HepG2 (cell line): ENCODE data around the gene NDEL1. TPM values are rescaled to one million over a fixed set of nuclear protein-coding genes. Genes with fewer than 3 reads are reported as not detected.

Experiments used
- ATAC-seq: fragments of 200-7000 bp; cut with Tn5 transposase; 3 replicates; pipeline ENCODE4 v1.9.1; 2020; ENCODE audit warnings: mild to moderate bottlenecking, moderate library complexity
- BruUV-seq: library from RNA; stranded (reverse); fragments of 400-500 nt; replicated peaks from 2 replicates; lab custom pipeline; 2021; lab: Mats Ljungman, UMichigan
- CTCF ChIA-PET: fragments of 300-600 bp; formaldehyde crosslinking; extraction: SDS; loops from one replicate; lab custom pipeline; 2021; ENCODE audit warnings: low total read pairs, inconsistent platforms, low intra/inter-chr PET ratio; lab: Yijun Ruan, JAX
- POLR2A ChIA-PET: fragments of 350-600 bp; sonication (Branson Sonifier 250); formaldehyde crosslinking; loops from one replicate; lab custom pipeline; 2020; ENCODE audit warnings: antibody characterized with exemption, inconsistent platforms; lab: Yijun Ruan, JAX
- DNase-seq: peaks from one replicate; pipeline ENCODE4 v3.0.0-alpha.2; 2015; ENCODE audit warnings: low spot score
- FAIRE-seq: peaks from 3 replicates; lab custom pipeline; 2011; peaks lifted over from hg19 to GRCh38; lab: Jason Lieb, UNC
- H2AFZ ChIP-seq: one replicate; pipeline ENCODE4 v1.6.1; 2011; ENCODE audit warnings: low read length, inconsistent platforms
- H3K27ac ChIP-seq: fragments of 300-600 bp; 3 replicates; pipeline ENCODE4 v1.8.0; 2011; ENCODE audit warnings: mixed run types, mild to moderate bottlenecking, mixed read lengths, low read length, inconsistent platforms; ENCODE audit not compliant: insufficient read depth; ENCODE audit errors: extremely low read length
- H3K27me3 ChIP-seq, 2 experiments: fragments of 200-600 bp in 1 of 2; 2 replicates in 1 of 2; 3 replicates in 1 of 2; pipeline versions ENCODE4 v1.6.0 to v1.8.0; 2011; ENCODE audit warnings: low read length in 2 of 2, mild to moderate bottlenecking in 2 of 2, moderate library complexity in 2 of 2, inconsistent platforms in 1 of 2; ENCODE audit not compliant: insufficient read depth in 2 of 2, control insufficient read depth in 1 of 2
- H3K36me3 ChIP-seq, 2 experiments: fragments of 200-600 bp in 1 of 2; replicated peaks in 1 of 2; 2 replicates in 1 of 2; 3 replicates in 1 of 2; pipeline versions ENCODE4 v1.5.1 to v1.8.0; 2011; ENCODE audit warnings: low read length in 2 of 2, inconsistent platforms in 1 of 2; ENCODE audit not compliant: insufficient read depth in 2 of 2, control insufficient read depth in 1 of 2
- H3K4me1 ChIP-seq: 2 replicates; pipeline ENCODE4 v1.5.1; 2012; ENCODE audit warnings: low read length, inconsistent platforms; ENCODE audit not compliant: insufficient read depth
- H3K4me2 ChIP-seq: 2 replicates; pipeline ENCODE4 v1.6.0; 2011; ENCODE audit warnings: low read depth, low read length, inconsistent platforms
- H3K4me3 ChIP-seq, 3 experiments: fragments of 200-600 bp in 1 of 3; sonication (generic), shearing (Covaris generic) in 1 of 3; replicated peaks in 1 of 3; 2 replicates each; pipeline ENCODE4 v1.5.1; 2011 to 2016; ENCODE audit warnings: low read length in 3 of 3, inconsistent platforms in 2 of 3, low read depth in 2 of 3, mild to moderate bottlenecking in 2 of 3, control low read depth in 1 of 3, mixed read lengths in 1 of 3; ENCODE audit not compliant: insufficient read depth in 1 of 3
- H3K79me2 ChIP-seq: one replicate; pipeline ENCODE4 v1.6.1; 2011; ENCODE audit warnings: low read length, inconsistent platforms; ENCODE audit not compliant: insufficient read depth
- H3K9ac ChIP-seq: 2 replicates; pipeline ENCODE4 v1.6.0; 2011; ENCODE audit warnings: mild to moderate bottlenecking, low read depth, low read length, inconsistent platforms; ENCODE audit not compliant: insufficient read depth
- H3K9me3 ChIP-seq: 2 replicates; pipeline ENCODE4 v1.5.1; 2012; ENCODE audit warnings: mild to moderate bottlenecking, low read length
- H4K20me1 ChIP-seq: 2 replicates; pipeline ENCODE4 v1.6.0; 2011; ENCODE audit warnings: inconsistent platforms, mild to moderate bottlenecking, low read length, moderate library complexity; ENCODE audit not compliant: insufficient read depth
- ATM ChIP-seq: fragments of 450-650 bp; IDR thresholded peaks from 2 replicates; pipeline ENCODE4 v1.7.1; 2017; ENCODE audit warnings: mild to moderate bottlenecking, borderline replicate concordance
- BHLHE40 ChIP-seq: IDR thresholded peaks from 2 replicates; pipeline ENCODE4 v1.6.1; 2011; ENCODE audit warnings: low read length, improper control_type of control experiment
- FOXJ3 ChIP-seq: sonication (generic); formaldehyde crosslinking; IDR thresholded peaks from 2 replicates; pipeline ENCODE4 v1.4.0; 2020; ENCODE audit warnings: missing genetic modification reagents, mild to moderate bottlenecking, borderline replicate concordance
- KDM4B ChIP-seq: sonication (generic); formaldehyde crosslinking; IDR thresholded peaks from 2 replicates; pipeline ENCODE4 v1.4.0; 2020; ENCODE audit warnings: missing genetic modification reagents
- MAFK ChIP-seq, 2 experiments: IDR thresholded peaks in 1 of 2; conservative IDR thresholded peaks in 1 of 2; 2 replicates each; pipeline ENCODE4 v1.6.1; 2011; ENCODE audit warnings: improper control_type of control experiment in 2 of 2, low read length in 2 of 2
- NR2F1 ChIP-seq, 2 experiments: fragments of 450-650 bp in 1 of 2; formaldehyde crosslinking in 1 of 2; IDR thresholded peaks; 2 replicates each; pipeline versions ENCODE4 v1.5.0 to v1.6.1; 2016 to 2020; ENCODE audit warnings: mild to moderate bottlenecking in 1 of 2, missing compliant biosample characterization in 1 of 2, missing genetic modification reagents in 1 of 2, moderate library complexity in 1 of 2
- SMAD3 ChIP-seq: sonication (generic); formaldehyde crosslinking; IDR thresholded peaks from 2 replicates; pipeline ENCODE4 v1.4.0; 2020; ENCODE audit warnings: missing genetic modification reagents
- SP1 ChIP-seq, 2 experiments: fragments of 450-650 bp in 1 of 2; sonication (generic) in 1 of 2; formaldehyde crosslinking in 1 of 2; IDR thresholded peaks; 2 replicates each; pipeline versions ENCODE4 v1.4.0 to v1.6.1; 2016 to 2020; ENCODE audit warnings: missing genetic modification reagents in 1 of 2
- THAP8 ChIP-seq: sonication (generic); formaldehyde crosslinking; IDR thresholded peaks from 2 replicates; pipeline ENCODE4 v1.5.1; 2020; ENCODE audit warnings: missing genetic modification reagents, mild to moderate bottlenecking, borderline replicate concordance
- YEATS2 ChIP-seq: sonication (generic); formaldehyde crosslinking; IDR thresholded peaks from 2 replicates; pipeline ENCODE4 v1.4.0; 2020; ENCODE audit warnings: missing genetic modification reagents, borderline replicate concordance
- ZBTB3 ChIP-seq: sonication (generic); formaldehyde crosslinking; IDR thresholded peaks from 2 replicates; pipeline ENCODE4 v1.4.0; 2020; ENCODE audit warnings: low read depth, mild to moderate bottlenecking, moderate library complexity, missing genetic modification reagents, borderline replicate concordance
- ZFP36L1 ChIP-seq: sonication (generic); formaldehyde crosslinking; IDR thresholded peaks from 2 replicates; pipeline ENCODE4 v1.8.0; 2022; ENCODE audit warnings: mild to moderate bottlenecking, missing genetic modification reagents, moderate library complexity
- WGBS: methylation state at CpG from one replicate; pipeline ENCODE4 v1.1.6; 2017; ENCODE audit warnings: low lambda C conversion rate; 5-methylcytosine and 5-hydroxymethylcytosine counted together
- in situ Hi-C: cut with HindIII; loops from 2 replicates; pipeline ENCODE4 v1.10.0; 2017; ENCODE audit warnings: low pct_unique_long_range_greater_than_20kb; ENCODE audit not compliant: extremely low pct_ligation_motif_present
- intact Hi-C: fragments of 100-400 bp; cut with micrococcal nuclease; formaldehyde crosslinking; loops from one replicate; pipeline ENCODE4 v1.10.0; 2022; ENCODE audit not compliant: unreplicated experiment
- polyA plus RNA-seq, 8 experiments: library from polyadenylated mRNA; depleted of rRNA in 3 of 8; stranded (reverse) in 7 of 8; unstranded in 1 of 8; fragments of >200 nt; fragmentation: Illumina TruSeq in 4 of 8; extraction: Trizol in 4 of 8; gene quantifications; 2 replicates each; pipeline versions ENCODE4 v1.2.1 to v1.2.3, GENCODE V29; 2011 to 2016; ENCODE audit warnings: low read depth in 4 of 8, missing spikeins in 1 of 8, mixed read lengths in 1 of 8; ENCODE audit not compliant: insufficient read depth in 1 of 8
- total RNA-seq, 5 experiments: library from RNA; depleted of rRNA; stranded (reverse); fragments of >200 nt; fragmentation: Illumina TruSeq; extraction: Trizol; gene quantifications; 2 replicates each; pipeline ENCODE4 v1.2.3, GENCODE V29; 2016; ENCODE audit warnings: low read depth in 1 of 5

The NDEL1 gene
- total and polyA plus RNA-seq, 2 of the 13 experiments (the other 11 are each of a cell fraction or from before 2014, with no cell fraction given) = 59.8 to 153 TPM

DNA sequence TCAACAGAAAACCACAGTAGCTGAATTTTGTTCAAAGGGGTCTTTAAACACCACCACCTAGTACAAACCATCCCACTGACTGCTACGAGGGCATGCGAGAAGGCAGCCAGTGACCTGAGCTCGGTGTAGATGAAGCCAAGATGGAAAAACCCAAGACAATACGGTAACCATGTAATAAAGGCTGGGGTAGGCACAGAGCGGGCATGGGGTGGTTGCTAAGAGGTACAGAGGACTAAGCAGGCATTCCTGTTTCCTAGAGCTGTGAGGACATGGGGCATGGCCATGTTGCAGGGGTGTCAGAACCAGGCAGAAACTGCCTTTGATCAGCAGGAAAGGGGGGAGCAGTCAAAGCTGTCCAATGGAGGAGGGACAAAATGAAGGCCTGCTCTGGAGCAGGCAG, 52.1 kb downstream of the NDEL1 start:
- Histone ChIP-seq H3K79me2 (no peaks in the 10 kb centered on the region), H3K4me2 (no peak overlapping the region), H3K4me3 (no peak overlapping the region), H3K4me1 (peaks cover 9% of the 10 kb centered on the region; the same call in 1 of the 2 replicates), H3K27ac (no peak overlapping the region), H2AFZ (no peak overlapping the region), H3K9me3 (peaks cover 5% of the 10 kb centered on the region; the same call in 1 of the 2 replicates), H3K36me3 (peaks cover 37 to 91% of the 10 kb centered on the region in 2 experiments), H3K27me3 (no peaks in the 10 kb centered on the region), H4K20me1 (no peaks in the 10 kb centered on the region), H3K9ac (no peak overlapping the region)
- POLR2A ChIA-PET = no interaction called here
- no peak; the same call in 2 of the 3 replicates for ATAC-seq
- intact Hi-C loops (no loop called here), in situ Hi-C loops (no loop called here)
- TF ChIP-seq ZFP36L1 (CRISPR knock-in tag) (no peak), FOXJ3 (CRISPR knock-in tag) (no peak), BHLHE40 (no peak), NR2F1 (CRISPR knock-in tag; IDR thresholded peaks at IDR 0.05) (no peak), ZBTB3 (CRISPR knock-in tag) (no peak), ATM (no peak), SP1 (IDR thresholded peaks at IDR 0.05) (no peak), SP1 (CRISPR knock-in tag; IDR thresholded peaks at IDR 0.05) (no peak), MAFK (conservative IDR thresholded peaks at IDR 0.05 in 1 of 2, IDR thresholded peaks at IDR 0.05 in 1 of 2; ENCODE audit: low read length in 2 of 2) (no peak), KDM4B (no peak), SMAD3 (CRISPR knock-in tag) (no peak), THAP8 (CRISPR knock-in tag) (no peak), YEATS2 (CRISPR knock-in tag) (no peak)
- CTCF ChIA-PET = no interaction called here
- no TSS peak for BruUV-seq
- 96% methylated on average over 5 of the region's 5 CpGs for WGBS
- DNase-seq = no peak
- FAIRE-seq = no peak
